RWPE2 (cell line): Measurements from ENCODE around the gene KIAA0513.

Experiments
- ATAC-seq: fragments of 200-7000 bp; cut with Tn5 transposase; 3 replicates; pipeline ENCODE4 v1.9.1; 2021; ENCODE audit warnings: low read depth
- DNase-seq: peaks from one replicate; pipeline ENCODE4 v3.0.0-alpha.2; 2020; ENCODE audit warnings: low spot score
- H3K27ac ChIP-seq: fragments of 450-650 bp; 2 replicates; pipeline ENCODE4 v1.5.1; 2017; ENCODE audit warnings: mild to moderate bottlenecking; ENCODE audit not compliant: poor library complexity, severe bottlenecking
- H3K27me3 ChIP-seq: fragments of 250-450 bp; sonication (Bioruptor Pico); 2 replicates; pipeline ENCODE4 v1.5.1; 2021; ENCODE audit warnings: mild to moderate bottlenecking, moderate library complexity; ENCODE audit not compliant: insufficient read depth, poor library complexity, severe bottlenecking
- H3K36me3 ChIP-seq: fragments of 250-450 bp; sonication (Bioruptor Pico); 2 replicates; pipeline ENCODE4 v1.5.1; 2020; ENCODE audit warnings: low read depth, mild to moderate bottlenecking, moderate library complexity
- H3K4me1 ChIP-seq: fragments of 250-450 bp; sonication (Bioruptor Pico); 2 replicates; pipeline ENCODE4 v1.5.1; 2021; ENCODE audit warnings: mild to moderate bottlenecking, moderate library complexity; ENCODE audit not compliant: insufficient read depth, poor library complexity, severe bottlenecking
- H3K4me3 ChIP-seq: fragments of 250-450 bp; sonication (Bioruptor Pico); 2 replicates; pipeline ENCODE4 v1.5.1; 2021; ENCODE audit warnings: mild to moderate bottlenecking, moderate library complexity; ENCODE audit not compliant: severe bottlenecking
- H3K9me3 ChIP-seq: fragments of 250-450 bp; sonication (Bioruptor Pico); 2 replicates; pipeline ENCODE4 v1.5.1; 2021; ENCODE audit warnings: mild to moderate bottlenecking, moderate library complexity; ENCODE audit not compliant: severe bottlenecking
- CTCF ChIP-seq: fragments of 450-650 bp; IDR thresholded peaks from one replicate; pipeline ENCODE4 v1.5.1; 2017; ENCODE audit warnings: mild to moderate bottlenecking, moderate library complexity; ENCODE audit not compliant: poor library complexity, severe bottlenecking

KIAA0513 gene

GRCh38 chr16:85007496-85008214 is 19.9 kb upstream of the KIAA0513 start:
- Histone ChIP-seq H3K4me1 (peaks cover 48% of the 10 kb centered on the region), H3K9me3 (no peaks in the 10 kb centered on the region), H3K27me3 (no peaks in the 10 kb centered on the region), H3K27ac (peak overlapping the region; percentile 99), H3K36me3 (peaks cover 38% of the 10 kb centered on the region), H3K4me3 (no peak overlapping the region)
- DNase-seq (no peak), ATAC-seq (no peak)
- TF ChIP-seq CTCF, result no peak

GRCh38 chr16:85008271-85008670 is 19.3 kb upstream of the KIAA0513 start:
- no peaks in the 10 kb centered on the region for H3K27me3 ChIP-seq
- no peak for TF ChIP-seq CTCF
- DNase-seq (no peak), ATAC-seq (no peak)
- H3K36me3 ChIP-seq, result peaks cover 34% of the 10 kb centered on the region
- no peaks in the 10 kb centered on the region for H3K9me3 ChIP-seq
- peaks cover 42% of the 10 kb centered on the region for H3K4me1 ChIP-seq
- peak overlapping the region; percentile 99 for H3K27ac ChIP-seq
- H3K4me3 ChIP-seq, result no peak overlapping the region

GRCh38 chr16:85010446-85010930 is 17.1 kb upstream of the KIAA0513 start:
- Histone ChIP-seq H3K9me3 (no peaks in the 10 kb centered on the region), H3K36me3 (peaks cover 30% of the 10 kb centered on the region), H3K27ac (peak overlapping the region; percentile 99), H3K4me3 (peak overlapping the region; percentile 95), H3K4me1 (peaks cover 20% of the 10 kb centered on the region), H3K27me3 (no peaks in the 10 kb centered on the region)
- DNase-seq (no peak), ATAC-seq (peak; percentile 22; the same call in 1 of the 3 replicates)
- no peak for TF ChIP-seq CTCF

GRCh38 chr16:85010931-85011845 is 16.4 kb upstream of the KIAA0513 start, which contains the start of gene ZDHHC7:
TSS of gene ZDHHC7 (minus strand) at chr16:85011535. CDS start at chr16:84990618, 20,917 bp downstream.
- H3K27ac ChIP-seq, result peak within 1 kb of the TSS; percentile 99
- no peak for TF ChIP-seq CTCF
- DNase-seq (peak; percentile 87), ATAC-seq (peak; percentile 80)
- peaks cover 13% of the 10 kb centered on the region for H3K4me1 ChIP-seq
- H3K36me3 ChIP-seq, result peaks cover 26% of the 10 kb centered on the region
- H3K4me3 ChIP-seq, result peak within 1 kb of the TSS; percentile 95
- H3K27me3 ChIP-seq, result no peaks in the 10 kb centered on the region
- H3K9me3 ChIP-seq, result no peaks in the 10 kb centered on the region
